ENCODE results near the gene NKAIN1.

DNA sequence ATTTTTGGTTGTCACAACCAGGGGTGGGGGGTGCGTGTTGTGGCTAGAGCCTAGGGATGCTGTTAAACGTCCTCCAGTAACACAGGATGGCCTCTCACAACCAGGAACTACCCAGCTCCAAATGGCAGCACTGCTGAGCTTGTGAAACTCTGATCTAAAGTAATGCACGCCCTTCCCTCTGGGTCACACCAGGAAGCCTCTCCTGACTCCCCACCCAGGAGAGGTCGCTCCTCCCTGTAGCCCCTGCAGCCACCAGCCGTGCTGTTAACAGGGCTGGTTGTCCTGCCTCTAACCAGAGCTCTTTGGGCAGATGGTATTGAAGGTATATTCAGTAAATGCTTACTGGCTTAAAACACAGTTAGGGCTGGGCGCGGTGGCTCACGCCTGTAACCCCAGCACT, 73.2 kb downstream of the NKAIN1 start:
- TF ChIP-seq RAD21 (conservative IDR thresholded peaks at IDR 0.05 in 1 of 2, IDR thresholded peaks at IDR 0.05 in 1 of 2) = no peak
- TF ChIP-seq EP300 (IDR thresholded peaks at IDR 0.05) = no peak
- TF ChIP-seq HOXB13 (CRISPR knock-in tag; IDR thresholded peaks at IDR 0.05; ENCODE audit: low read depth) = no peak

Measured in A549 (cell line).